Limb (tissue), 2 donors: ENCODE results near the gene IL26.

Source experiments
- DNase-seq, 2 donors: peaks; one replicate each; pipeline ENCODE4 v3.0.0-alpha.2; 2016; ENCODE audit errors: extremely low spot score in 2 of 2

Gene IL26, protein sequence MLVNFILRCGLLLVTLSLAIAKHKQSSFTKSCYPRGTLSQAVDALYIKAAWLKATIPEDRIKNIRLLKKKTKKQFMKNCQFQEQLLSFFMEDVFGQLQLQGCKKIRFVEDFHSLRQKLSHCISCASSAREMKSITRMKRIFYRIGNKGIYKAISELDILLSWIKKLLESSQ

GRCh38 chr12:68225576-68226476 is at the start of gene IL26:
IL26 (minus strand) TSS chr12:68225810; CDS start chr12:68225756, 54 bp downstream.
- DNase-seq = no peak

GRCh38 chr12:68272732-68273131 is 47.1 kb upstream of the IL26 start:
- DNase-seq = no peak

GRCh38 chr12:68271346-68271745 is 45.7 kb upstream of the IL26 start:
- no peak for DNase-seq

DNA sequence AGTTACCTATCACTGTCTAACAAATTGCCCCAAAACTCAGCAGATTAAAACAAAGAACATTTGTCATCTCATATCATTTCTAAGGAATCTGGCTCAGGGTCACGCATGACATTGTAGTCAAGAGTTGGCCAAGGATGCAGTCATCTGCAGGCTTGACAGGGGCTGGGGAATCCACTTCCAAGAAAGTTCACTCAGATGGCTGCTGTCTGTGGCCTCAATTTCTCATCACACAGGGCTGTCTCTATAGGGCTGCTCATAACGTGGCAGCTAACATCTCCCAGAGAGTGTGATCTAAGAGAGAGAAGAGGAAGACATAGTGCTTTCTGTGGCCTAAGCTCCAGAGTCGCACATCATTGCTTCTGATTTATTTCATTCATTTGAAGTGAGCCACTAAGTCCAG is 44.7 kb upstream of the IL26 start:
- DNase-seq = no peak

GRCh38 chr12:68269779-68270178 is 44.2 kb upstream of the IL26 start:
- no peak for DNase-seq

GRCh38 chr12:68268967-68269366 is 43.4 kb upstream of the IL26 start:
- no peak for DNase-seq

- DNase-seq = no peak
Observed at GRCh38 chr12:68267892-68268396, 42.3 kb upstream of the IL26 start.

DNA sequence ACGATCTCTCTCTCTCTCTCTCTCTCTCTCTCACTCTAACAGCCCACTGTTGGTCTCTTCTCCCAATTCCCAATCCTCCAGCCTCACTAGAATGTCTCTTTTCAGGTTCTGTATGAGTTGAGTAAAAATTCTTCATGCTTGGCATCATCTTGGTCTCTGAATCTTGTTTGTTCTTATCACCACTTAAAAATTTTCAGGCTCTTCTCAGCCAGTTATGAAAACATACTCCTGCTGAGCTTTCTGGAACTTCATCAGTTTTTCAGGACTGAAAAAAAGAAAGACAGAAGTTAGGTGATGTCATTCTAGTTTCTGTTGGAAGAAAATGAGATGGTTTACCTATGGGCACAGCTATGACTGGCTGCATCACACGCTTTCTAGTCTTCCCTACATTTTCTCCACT is 39.2 kb upstream of the IL26 start:
- no peak for DNase-seq

- no peak for DNase-seq
Observed at GRCh38 chr12:68264158-68264855, 38.7 kb upstream of the IL26 start.

- no peak for DNase-seq
Observed at GRCh38 chr12:68263366-68263765, 37.8 kb upstream of the IL26 start.

DNA sequence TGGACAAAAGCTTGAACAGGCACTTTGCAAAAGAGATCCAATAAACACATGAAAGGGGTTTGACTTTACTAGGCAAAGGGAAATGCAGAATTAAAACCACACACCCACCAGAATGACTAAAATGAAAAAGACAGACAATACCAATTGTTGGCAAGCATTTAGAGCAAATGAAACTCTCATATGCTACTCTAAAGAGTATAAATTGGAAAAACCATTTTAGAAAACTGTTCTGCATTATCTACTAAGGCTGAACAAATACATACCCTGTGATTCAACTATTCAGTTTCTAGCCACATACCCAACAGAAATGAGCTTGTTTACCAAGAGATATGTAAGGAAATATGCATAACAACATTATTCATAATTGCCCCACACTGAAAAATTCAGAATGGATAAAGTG is 36.3 kb upstream of the IL26 start:
- DNase-seq = no peak

- DNase-seq = no peak
Observed at GRCh38 chr12:68260153-68260552, 34.5 kb upstream of the IL26 start.

GRCh38 chr12:68259318-68259940 is 33.8 kb upstream of the IL26 start:
- DNase-seq = no peak

DNA sequence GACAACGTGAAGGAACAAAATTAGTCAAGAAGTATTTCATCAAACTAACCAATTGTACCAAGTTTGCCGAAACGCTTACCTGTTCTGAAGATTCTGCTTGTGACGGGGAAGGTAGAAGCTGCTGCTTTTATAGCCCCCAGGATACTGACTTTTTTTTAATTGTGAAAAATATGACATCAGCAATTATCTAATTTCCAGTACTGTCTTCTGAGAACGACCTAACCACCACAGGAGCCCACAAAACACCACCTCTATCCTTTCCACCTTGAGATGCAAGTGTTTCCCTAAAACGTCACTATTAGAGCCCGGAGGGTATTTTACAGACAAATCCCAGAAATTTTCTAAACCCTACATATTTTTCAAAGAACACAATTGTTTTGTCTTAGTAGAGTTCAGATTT is 27.9 kb upstream of the IL26 start, which contains the start of gene IL22:
Gene IL22 (minus strand): TSS at position 101 of the 400 bp plus-strand sequence. CDS start 156 bp downstream, outside the sequence.
- no peak for DNase-seq

- no peak for DNase-seq
Observed at GRCh38 chr12:68252077-68252476, 26.5 kb upstream of the IL26 start.

DNA sequence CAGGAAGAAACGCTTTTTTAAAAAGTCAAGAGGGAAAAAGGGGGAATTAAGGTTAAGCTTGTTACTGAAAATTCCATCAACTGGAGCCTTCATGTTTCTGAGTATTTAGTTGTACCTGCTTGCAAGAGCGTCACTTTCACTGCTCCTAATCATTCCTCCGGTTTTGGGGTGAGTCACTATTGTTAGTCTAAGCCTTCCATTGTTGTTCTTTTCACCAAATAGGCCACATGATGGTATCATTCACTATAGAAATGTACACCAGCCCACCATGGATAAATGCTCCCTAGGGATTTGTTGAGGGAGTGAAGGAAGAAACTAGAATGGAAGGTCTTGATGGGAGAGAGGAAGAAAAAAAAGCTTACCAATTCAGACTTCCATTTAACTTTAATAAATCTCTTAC is 24.8 kb upstream of the IL26 start:
- DNase-seq = no peak

DNA sequence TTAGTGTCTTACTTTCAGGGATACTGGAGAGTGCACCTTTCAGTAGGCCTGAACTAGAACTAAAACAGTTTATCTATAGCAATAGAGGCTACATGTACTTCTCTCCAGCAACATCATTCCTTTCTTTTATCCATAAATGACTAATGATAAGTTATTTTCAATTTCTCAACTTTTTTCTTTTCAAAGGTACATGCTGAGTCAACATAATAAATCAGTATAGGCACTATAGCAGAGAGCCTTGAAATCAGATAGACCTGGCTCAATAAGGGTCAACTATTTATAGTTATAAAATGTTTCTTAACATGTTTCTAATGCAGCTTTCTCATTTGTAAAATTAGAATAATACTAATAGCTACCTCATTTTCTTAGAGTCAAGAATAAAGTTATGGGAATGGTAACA is 22.2 kb upstream of the IL26 start:
- DNase-seq = no peak

- DNase-seq = no peak
Observed at GRCh38 chr12:68246350-68246749, 20.7 kb upstream of the IL26 start.

DNA sequence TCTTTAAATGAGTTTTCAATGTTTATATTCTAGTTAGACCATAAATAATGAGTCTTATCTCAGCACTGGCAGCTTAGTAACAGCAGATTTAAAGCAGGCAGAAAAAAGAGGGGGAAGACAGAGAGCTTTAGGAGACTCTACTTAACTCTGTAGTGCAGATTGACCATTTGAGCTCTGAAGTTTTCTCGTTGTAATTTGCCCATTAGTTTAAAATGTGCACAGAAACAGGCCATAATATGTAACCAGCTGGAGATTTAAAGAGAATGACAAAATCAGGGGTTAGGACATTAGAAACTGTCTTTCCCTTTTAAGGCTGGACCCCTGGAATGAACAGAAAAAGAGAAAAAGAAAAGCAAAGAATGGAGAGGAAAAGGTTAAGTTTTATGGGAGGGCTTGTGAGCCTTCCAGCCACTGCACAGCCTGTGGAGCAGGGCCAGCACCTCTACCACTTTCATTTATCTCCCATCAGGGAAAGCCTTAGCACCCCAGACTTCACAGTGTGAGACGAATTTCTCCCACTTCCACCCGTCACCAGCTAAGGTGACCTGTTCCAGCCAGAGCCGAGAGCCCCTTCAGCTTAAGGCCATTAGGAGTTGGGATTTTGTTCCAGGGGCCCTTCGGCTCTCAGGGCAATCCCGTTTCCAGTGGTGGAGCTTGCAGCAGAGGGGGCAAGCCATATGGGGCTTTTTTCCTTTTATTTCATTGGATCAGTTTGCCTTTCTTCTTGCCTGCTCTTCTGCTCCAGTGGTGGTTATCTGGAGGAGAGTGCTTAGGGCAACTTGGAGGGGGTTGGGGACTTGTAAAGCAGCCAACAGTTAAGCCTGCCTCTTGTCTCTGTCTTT is 19.8 kb upstream of the IL26 start:
- peak; percentile 30 to 34 for DNase-seq

GRCh38 chr12:68242777-68243176 is 17.2 kb upstream of the IL26 start:
- DNase-seq = no peak

DNA sequence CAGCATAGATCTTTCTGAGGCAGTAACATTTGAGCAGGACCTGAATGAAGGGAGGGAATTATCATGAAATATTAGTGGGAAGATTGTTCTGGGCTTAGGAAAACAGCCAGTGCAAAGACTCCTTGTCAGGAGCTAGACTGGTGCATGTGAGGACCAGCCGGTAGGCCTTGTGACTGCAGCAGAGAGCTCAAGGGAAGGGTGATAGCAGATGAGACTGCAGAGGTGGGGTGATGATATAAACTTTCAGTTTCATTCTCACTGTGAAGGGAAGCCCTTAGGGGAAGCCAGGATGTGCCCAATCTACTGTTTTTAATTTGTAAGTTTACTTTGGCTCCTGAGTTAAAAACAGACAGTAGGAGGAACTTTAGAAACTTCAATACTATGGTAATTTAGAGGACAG is 15.4 kb upstream of the IL26 start:
- DNase-seq = no peak
